DOHH2 (cell line): ENCODE results near the gene GAS6.

Experiments used
- H3F3A ChIP-seq: fragments of 200-600 bp; sonication (generic), shearing (Covaris generic); 2 replicates; pipeline ENCODE4 v1.6.0; 2016; ENCODE audit warnings: antibody characterized with exemption, mild to moderate bottlenecking; ENCODE audit not compliant: control insufficient read depth, insufficient read depth
- H3K27ac ChIP-seq: fragments of 200-600 bp; sonication (generic); 2 replicates; pipeline ENCODE4 v1.5.1; 2014; ENCODE audit warnings: low read depth, mild to moderate bottlenecking, low read length, moderate library complexity
- H3K27me3 ChIP-seq: fragments of 200-600 bp; sonication (generic); 2 replicates; pipeline ENCODE4 v1.6.1; 2014; ENCODE audit warnings: mild to moderate bottlenecking, low read length, mixed read lengths; ENCODE audit not compliant: control insufficient read depth
- H3K36me3 ChIP-seq: fragments of 200-600 bp; sonication (generic); 2 replicates; pipeline ENCODE4 v1.6.1; 2014; ENCODE audit warnings: mild to moderate bottlenecking, low read length, moderate library complexity, mixed read lengths; ENCODE audit not compliant: control insufficient read depth
- H3K4me1 ChIP-seq: fragments of 200-600 bp; sonication (generic); 2 replicates; pipeline ENCODE4 v1.6.1; 2014; ENCODE audit warnings: mild to moderate bottlenecking, low read length, mixed read lengths; ENCODE audit not compliant: control insufficient read depth
- H3K4me2 ChIP-seq: fragments of 200-600 bp; sonication (generic); 2 replicates; pipeline ENCODE4 v1.6.0; 2014; ENCODE audit warnings: mild to moderate bottlenecking, low read length, moderate library complexity
- H3K4me3 ChIP-seq: fragments of 200-600 bp; sonication (generic); 2 replicates; pipeline ENCODE4 v1.5.1; 2014; ENCODE audit warnings: mild to moderate bottlenecking, low read length, mixed read lengths
- H3K79me2 ChIP-seq: fragments of 200-600 bp; sonication (generic); 2 replicates; pipeline ENCODE4 v1.6.1; 2014; ENCODE audit warnings: mild to moderate bottlenecking, low read length, mixed read lengths; ENCODE audit not compliant: control insufficient read depth
- H3K9me2 ChIP-seq: fragments of 200-600 bp; sonication (generic); replicated peaks from 2 replicates; pipeline ENCODE4 v1.6.1; 2014; ENCODE audit warnings: mild to moderate bottlenecking, low read length, mixed read lengths; ENCODE audit not compliant: control insufficient read depth
- H3K9me3 ChIP-seq: fragments of 200-600 bp; sonication (generic); 2 replicates; pipeline ENCODE4 v1.6.1; 2014; ENCODE audit warnings: antibody characterized with exemption, low read length, mixed read lengths; ENCODE audit not compliant: control insufficient read depth, insufficient read depth
- H4K20me1 ChIP-seq: fragments of 200-600 bp; sonication (generic); 2 replicates; pipeline ENCODE4 v1.6.0; 2014; ENCODE audit warnings: low read depth, mild to moderate bottlenecking, antibody characterized with exemption, low read length, moderate library complexity; ENCODE audit not compliant: control insufficient read depth, insufficient read depth
- EZH2phosphoT487 ChIP-seq: fragments of 200-600 bp; sonication (generic); IDR thresholded peaks from 2 replicates; pipeline ENCODE4 v1.6.1; 2017; ENCODE audit warnings: borderline replicate concordance, mild to moderate bottlenecking, antibody characterized with exemption, low read length, moderate library complexity, mixed read lengths
- TF ChIP-seq, protein P1 (sequence below): fragments of 200-600 bp; sonication (generic); IDR thresholded peaks from one replicate; pipeline ENCODE4 v1.5.1; 2014; ENCODE audit warnings: antibody characterized with exemption, mild to moderate bottlenecking, low read depth, low read length; ENCODE audit not compliant: poor library complexity, severe bottlenecking

GAS6 gene

DNA sequence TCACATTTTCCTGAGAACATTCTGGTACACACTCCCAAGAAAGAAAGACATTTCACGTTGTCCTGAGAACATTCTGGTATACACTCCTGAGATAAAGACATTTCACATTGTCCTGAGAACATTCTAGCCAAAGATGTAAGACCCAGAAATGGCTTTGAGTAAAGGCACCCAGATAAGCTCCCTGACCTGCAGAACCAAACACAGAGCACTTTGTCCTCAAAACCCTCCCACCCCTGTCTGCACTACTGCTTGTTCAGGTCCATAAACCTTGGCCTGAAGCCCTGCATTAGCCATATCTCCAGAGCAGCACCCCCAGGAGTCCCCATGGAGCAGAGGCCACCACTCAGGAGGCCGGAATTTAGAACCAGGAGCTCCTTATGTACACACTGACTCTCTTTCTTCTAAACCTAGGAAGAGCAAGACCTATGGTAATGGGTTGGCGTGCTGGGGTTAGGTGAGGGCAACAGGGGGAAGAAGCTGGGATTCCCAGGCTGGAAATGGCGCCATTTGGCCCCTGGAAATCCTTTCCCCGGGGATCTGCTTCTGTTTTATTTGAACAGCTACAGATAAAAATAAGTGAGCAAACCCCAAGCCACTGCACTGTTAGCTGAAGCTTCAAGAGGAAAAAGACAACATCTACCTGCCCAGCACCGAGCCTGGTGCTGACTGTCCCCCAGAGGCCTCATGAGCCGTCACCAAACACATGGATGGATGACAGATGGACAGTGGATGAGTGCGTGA, 13.7 kb downstream of the GAS6 start:
- H3K79me2 ChIP-seq: no peaks in the 10 kb centered on the region
- H3K9me3 ChIP-seq: no peaks in the 10 kb centered on the region
- no peak overlapping the region for H3K27ac ChIP-seq
- no peaks in the 10 kb centered on the region for H3K4me1 ChIP-seq
- H3K9me2 ChIP-seq: no peaks in the 10 kb centered on the region
- H3F3A ChIP-seq: no peaks in the 10 kb centered on the region
- no peaks in the 10 kb centered on the region for H3K36me3 ChIP-seq
- H3K4me3 ChIP-seq: no peak overlapping the region
- H3K27me3 ChIP-seq: no peaks in the 10 kb centered on the region; the same call in 1 of the 2 replicates
- H3K4me2 ChIP-seq: no peak overlapping the region
- TF ChIP-seq, protein P1, sequence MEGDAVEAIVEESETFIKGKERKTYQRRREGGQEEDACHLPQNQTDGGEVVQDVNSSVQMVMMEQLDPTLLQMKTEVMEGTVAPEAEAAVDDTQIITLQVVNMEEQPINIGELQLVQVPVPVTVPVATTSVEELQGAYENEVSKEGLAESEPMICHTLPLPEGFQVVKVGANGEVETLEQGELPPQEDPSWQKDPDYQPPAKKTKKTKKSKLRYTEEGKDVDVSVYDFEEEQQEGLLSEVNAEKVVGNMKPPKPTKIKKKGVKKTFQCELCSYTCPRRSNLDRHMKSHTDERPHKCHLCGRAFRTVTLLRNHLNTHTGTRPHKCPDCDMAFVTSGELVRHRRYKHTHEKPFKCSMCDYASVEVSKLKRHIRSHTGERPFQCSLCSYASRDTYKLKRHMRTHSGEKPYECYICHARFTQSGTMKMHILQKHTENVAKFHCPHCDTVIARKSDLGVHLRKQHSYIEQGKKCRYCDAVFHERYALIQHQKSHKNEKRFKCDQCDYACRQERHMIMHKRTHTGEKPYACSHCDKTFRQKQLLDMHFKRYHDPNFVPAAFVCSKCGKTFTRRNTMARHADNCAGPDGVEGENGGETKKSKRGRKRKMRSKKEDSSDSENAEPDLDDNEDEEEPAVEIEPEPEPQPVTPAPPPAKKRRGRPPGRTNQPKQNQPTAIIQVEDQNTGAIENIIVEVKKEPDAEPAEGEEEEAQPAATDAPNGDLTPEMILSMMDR: no peak
- no peak for TF ChIP-seq EZH2phosphoT487
- no peaks in the 10 kb centered on the region for H4K20me1 ChIP-seq

DNA sequence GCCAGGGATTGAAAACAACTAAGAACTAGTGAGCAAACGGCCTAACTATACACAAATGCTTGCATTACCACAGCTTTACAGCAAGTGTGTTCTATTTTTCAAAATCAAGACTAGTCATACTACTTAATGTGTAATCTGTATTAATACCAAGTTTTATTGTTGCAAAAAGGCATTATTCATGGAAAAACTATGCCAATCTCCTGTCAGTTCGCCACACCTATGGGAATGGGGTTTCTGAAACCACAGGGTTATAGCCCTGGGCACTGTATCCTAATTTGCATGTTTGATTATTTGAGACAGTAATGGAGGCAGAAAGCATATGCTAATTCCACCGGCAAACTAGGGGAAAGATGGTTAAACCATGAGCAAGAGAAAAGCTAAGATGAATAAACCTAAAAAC, 14.3 kb downstream of the GAS6 start:
- Histone ChIP-seq H3F3A (no peaks in the 10 kb centered on the region), H3K4me1 (no peaks in the 10 kb centered on the region), H3K4me3 (no peak overlapping the region), H3K9me2 (no peaks in the 10 kb centered on the region), H3K27ac (no peak overlapping the region), H3K9me3 (no peaks in the 10 kb centered on the region), H3K27me3 (no peaks in the 10 kb centered on the region; the same call in 1 of the 2 replicates), H3K79me2 (no peaks in the 10 kb centered on the region), H3K4me2 (no peak overlapping the region), H3K36me3 (no peaks in the 10 kb centered on the region), H4K20me1 (no peaks in the 10 kb centered on the region)
- no peak for TF ChIP-seq EZH2phosphoT487
- TF ChIP-seq, protein P1: no peak

DNA sequence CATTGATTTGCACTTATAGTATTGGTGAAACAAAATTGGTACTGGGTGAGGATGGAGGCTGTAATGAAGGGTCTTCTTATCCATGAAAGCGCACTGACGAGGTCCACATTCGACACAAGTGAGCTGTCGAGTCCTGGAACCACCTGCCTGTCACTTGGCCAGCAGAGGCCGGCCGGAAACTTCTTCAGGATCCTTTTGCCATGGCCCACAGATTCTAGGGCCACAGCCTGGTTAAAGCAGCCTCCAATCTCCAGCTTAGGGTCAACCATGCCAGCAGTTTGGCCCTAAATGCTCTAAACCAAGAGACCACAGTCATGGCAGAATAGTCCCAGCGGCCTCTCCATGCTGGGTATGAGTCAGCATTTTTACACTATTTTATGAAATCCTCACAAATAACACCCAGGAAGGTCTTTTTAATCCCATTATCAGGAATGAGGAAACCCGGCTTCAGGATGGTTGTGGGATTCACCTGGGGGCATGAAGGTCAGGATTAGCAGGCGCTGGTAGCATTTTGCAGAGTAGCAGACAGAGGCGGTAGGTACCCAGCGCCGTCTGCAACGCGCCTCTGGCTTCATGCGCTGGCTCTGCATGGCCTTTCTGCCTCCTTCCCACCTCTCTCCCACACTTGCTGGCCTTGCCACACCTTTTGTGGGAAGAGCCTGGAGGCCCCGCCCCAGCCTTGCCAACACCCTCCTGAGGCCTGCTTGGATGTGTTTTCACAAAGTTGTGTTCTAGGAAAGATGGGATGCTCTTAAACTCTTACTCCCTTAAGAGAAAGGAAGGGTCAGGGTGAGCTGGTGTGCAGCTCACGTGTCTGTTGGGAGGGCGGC, 15.2 kb downstream of the GAS6 start:
- Histone ChIP-seq H3K4me2 (no peak overlapping the region), H3K36me3 (no peaks in the 10 kb centered on the region), H3K27me3 (no peaks in the 10 kb centered on the region; the same call in 1 of the 2 replicates), H3K79me2 (no peaks in the 10 kb centered on the region), H3K9me2 (no peaks in the 10 kb centered on the region), H4K20me1 (no peaks in the 10 kb centered on the region), H3K4me3 (no peak overlapping the region), H3K9me3 (no peaks in the 10 kb centered on the region), H3F3A (no peaks in the 10 kb centered on the region), H3K27ac (no peak overlapping the region), H3K4me1 (no peaks in the 10 kb centered on the region)
- TF ChIP-seq EZH2phosphoT487: no peak
- TF ChIP-seq, protein P1: no peak
